ENCODE results near the gene RNU1-4. TPM values are rescaled to one million over a fixed set of nuclear protein-coding genes. Genes with fewer than 3 reads are reported as not detected.
"Not testable (repeated sequence)": the region's sequence is repeated elsewhere in the genome, so short reads cannot be mapped to it uniquely, and the experiment has no call there.

The RNU1-4 gene
- total RNA-seq, 1 donor from 2014 or later: 1,356 TPM

DNA sequence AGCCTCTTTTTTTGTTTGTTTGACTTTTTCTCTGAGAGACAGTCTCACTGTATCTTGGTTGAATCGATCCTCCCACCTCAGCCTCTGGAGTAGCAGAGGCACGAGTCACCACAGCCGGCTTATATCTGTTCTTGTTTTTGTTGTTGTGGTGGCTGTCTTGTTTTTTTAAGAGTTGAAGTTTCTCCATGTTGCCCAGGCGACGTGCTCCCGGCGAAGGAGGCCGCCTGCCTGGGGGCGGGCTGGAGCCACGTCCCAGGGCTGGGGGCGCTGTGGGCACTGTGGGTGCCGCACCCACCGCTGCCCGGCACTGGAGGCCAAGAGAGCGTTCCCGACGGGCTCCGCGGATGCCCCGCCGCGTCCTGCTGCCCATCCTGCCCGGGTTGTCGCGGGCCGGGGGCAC, 8.4 kb downstream of the RNU1-4 start:
- H3K79me2 ChIP-seq (ENCODE audit: insufficient read depth, low read length); H3K4me3 ChIP-seq (ENCODE audit: insufficient read depth, low read depth, low read length); H3K27me3 ChIP-seq (ENCODE audit: insufficient read depth, low read length); H3K36me3 Mint-ChIP-seq (ENCODE audit: low read depth, unreplicated experiment); H3K9me3 Mint-ChIP-seq (ENCODE audit: unreplicated experiment); H3K4me2 ChIP-seq (ENCODE audit: low read length); H3K4me3 Mint-ChIP-seq (ENCODE audit: unreplicated experiment); H3K36me3 ChIP-seq (ENCODE audit: insufficient read depth, low read length); DNase-seq (ENCODE audit: low read depth); H3K9ac ChIP-seq (ENCODE audit: low read length); H2AFZ ChIP-seq (ENCODE audit: low read depth, low read length); FAIRE-seq; H3K4me1 Mint-ChIP-seq (ENCODE audit: low read depth, unreplicated experiment); H3K27ac ChIP-seq (ENCODE audit: low read depth, low read length); H3K27me3 Mint-ChIP-seq (ENCODE audit: low read depth, unreplicated experiment); H3K27ac Mint-ChIP-seq (ENCODE audit: unreplicated experiment); H3K4me1 ChIP-seq (ENCODE audit: insufficient read depth, low read length); H3K9me3 ChIP-seq (ENCODE audit: insufficient read depth, low read depth, low read length); H4K20me1 ChIP-seq (ENCODE audit: insufficient read depth, low read length): not testable (repeated sequence)

DNA sequence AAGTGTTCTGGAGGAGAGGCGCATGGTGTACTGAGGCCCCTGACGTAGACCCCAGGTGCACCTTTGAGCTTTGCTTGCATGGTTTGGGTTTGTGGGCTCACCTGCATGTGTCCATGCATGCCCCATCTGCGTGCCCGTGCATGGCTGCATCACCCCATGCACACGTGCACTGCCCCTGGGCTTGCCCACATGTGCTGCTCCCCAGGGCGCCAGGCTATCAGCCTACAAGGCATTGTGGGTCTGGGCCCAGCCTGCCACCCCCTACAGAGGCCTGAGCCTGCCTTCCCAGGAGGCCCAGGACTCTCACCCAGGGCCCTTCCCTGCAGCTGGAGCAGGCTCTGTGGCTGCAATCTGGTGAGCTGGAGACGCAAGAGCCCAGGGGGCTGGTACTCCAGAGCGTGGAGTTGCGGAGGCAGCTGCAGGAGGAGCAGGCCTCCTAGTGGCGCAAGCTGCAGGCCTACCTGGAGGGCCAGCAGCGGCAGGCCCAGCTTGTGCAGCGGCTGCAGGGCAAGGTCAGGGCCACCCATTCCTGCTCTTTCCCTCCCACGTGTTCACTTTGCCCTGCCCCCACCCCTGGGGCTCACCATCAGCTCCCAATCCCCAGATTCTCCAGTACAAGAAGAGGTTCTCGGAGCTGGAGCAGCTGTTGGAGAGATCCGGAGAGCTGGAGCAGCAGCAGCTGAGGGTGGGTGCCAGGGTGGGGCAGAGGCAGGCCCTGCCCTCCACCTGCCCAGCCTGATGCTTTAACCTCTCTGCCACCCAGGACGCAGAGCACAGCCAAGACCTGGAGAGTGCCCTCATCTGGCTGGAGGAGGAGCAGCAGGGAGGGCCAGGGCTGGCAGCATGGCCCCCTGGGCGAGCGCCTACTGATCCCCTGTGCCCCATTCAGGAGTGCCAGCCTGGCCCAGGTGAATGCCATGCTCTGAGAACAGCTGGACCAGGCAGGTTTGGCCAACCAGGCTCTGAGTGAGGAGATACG, 9.9 kb downstream of the RNU1-4 start:
- not testable (repeated sequence) for H3K9me3 Mint-ChIP-seq (ENCODE audit: unreplicated experiment); H3K4me1 Mint-ChIP-seq (ENCODE audit: low read depth, unreplicated experiment); H3K4me1 ChIP-seq (ENCODE audit: insufficient read depth, low read length); H3K4me3 Mint-ChIP-seq (ENCODE audit: unreplicated experiment); H3K36me3 Mint-ChIP-seq (ENCODE audit: low read depth, unreplicated experiment); H3K27ac Mint-ChIP-seq (ENCODE audit: unreplicated experiment); FAIRE-seq; H3K4me3 ChIP-seq (ENCODE audit: insufficient read depth, low read depth, low read length); H2AFZ ChIP-seq (ENCODE audit: low read depth, low read length); H3K27me3 Mint-ChIP-seq (ENCODE audit: low read depth, unreplicated experiment); H3K9ac ChIP-seq (ENCODE audit: low read length); H3K36me3 ChIP-seq (ENCODE audit: insufficient read depth, low read length); H3K27ac ChIP-seq (ENCODE audit: low read depth, low read length); DNase-seq (ENCODE audit: low read depth); H3K9me3 ChIP-seq (ENCODE audit: insufficient read depth, low read depth, low read length); H3K4me2 ChIP-seq (ENCODE audit: low read length); H3K27me3 ChIP-seq (ENCODE audit: insufficient read depth, low read length); H3K79me2 ChIP-seq (ENCODE audit: insufficient read depth, low read length); H4K20me1 ChIP-seq (ENCODE audit: insufficient read depth, low read length)

DNA sequence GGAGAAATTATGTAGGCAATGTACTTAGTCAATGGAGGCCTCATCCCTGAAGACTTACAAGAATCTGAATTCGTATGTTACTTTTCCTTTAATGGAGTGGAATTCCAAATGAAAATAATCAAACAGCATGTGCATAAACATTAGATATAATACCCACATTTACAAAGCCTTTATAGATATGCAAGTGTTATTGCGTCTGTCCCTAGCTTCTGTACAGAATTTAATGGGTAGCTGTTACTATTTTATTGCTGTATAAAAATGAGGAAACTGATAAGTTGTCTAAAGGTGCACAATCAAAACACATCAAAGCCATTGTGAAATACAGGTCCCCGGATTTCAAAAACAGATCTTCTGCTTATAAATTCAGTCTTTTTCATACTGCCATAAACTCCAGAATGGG, 12.5 kb downstream of the RNU1-4 start:
- H3K79me2 ChIP-seq (ENCODE audit: insufficient read depth, low read length); H3K4me1 Mint-ChIP-seq (ENCODE audit: low read depth, unreplicated experiment); H3K4me1 ChIP-seq (ENCODE audit: insufficient read depth, low read length); H3K27ac Mint-ChIP-seq (ENCODE audit: unreplicated experiment); H3K27me3 Mint-ChIP-seq (ENCODE audit: low read depth, unreplicated experiment); DNase-seq (ENCODE audit: low read depth); H3K36me3 Mint-ChIP-seq (ENCODE audit: low read depth, unreplicated experiment); H3K9me3 Mint-ChIP-seq (ENCODE audit: unreplicated experiment); H3K4me3 Mint-ChIP-seq (ENCODE audit: unreplicated experiment); H3K4me2 ChIP-seq (ENCODE audit: low read length); H3K9ac ChIP-seq (ENCODE audit: low read length); H3K36me3 ChIP-seq (ENCODE audit: insufficient read depth, low read length); H4K20me1 ChIP-seq (ENCODE audit: insufficient read depth, low read length); H3K27me3 ChIP-seq (ENCODE audit: insufficient read depth, low read length); FAIRE-seq; H3K4me3 ChIP-seq (ENCODE audit: insufficient read depth, low read depth, low read length); H3K9me3 ChIP-seq (ENCODE audit: insufficient read depth, low read depth, low read length); H2AFZ ChIP-seq (ENCODE audit: low read depth, low read length); H3K27ac ChIP-seq (ENCODE audit: low read depth, low read length): not testable (repeated sequence)

DNA sequence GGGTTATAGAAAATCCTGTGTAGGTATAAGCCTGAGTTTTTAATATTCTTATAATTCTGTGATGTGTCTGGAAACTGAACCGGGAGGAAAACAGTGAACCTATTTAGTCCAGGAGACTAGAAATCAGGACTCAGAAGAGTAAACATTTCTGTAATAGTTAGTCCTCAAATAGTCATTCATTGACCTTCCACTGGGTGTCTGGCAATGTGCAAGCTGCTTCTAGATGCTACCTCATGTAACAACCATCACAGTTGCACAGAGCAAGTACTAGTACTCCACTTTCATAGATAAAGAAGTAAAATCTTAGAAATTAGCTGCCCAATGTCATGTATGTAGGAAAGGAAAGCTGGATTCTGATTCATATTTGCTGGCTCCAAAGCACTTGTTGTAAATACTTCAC, 15.1 kb downstream of the RNU1-4 start:
- H3K36me3 ChIP-seq (ENCODE audit: insufficient read depth, low read length); H3K79me2 ChIP-seq (ENCODE audit: insufficient read depth, low read length); H3K27ac ChIP-seq (ENCODE audit: low read depth, low read length); H3K27me3 Mint-ChIP-seq (ENCODE audit: low read depth, unreplicated experiment); H3K27ac Mint-ChIP-seq (ENCODE audit: unreplicated experiment); DNase-seq (ENCODE audit: low read depth); H3K4me2 ChIP-seq (ENCODE audit: low read length); H3K4me1 Mint-ChIP-seq (ENCODE audit: low read depth, unreplicated experiment); H3K36me3 Mint-ChIP-seq (ENCODE audit: low read depth, unreplicated experiment); H3K4me1 ChIP-seq (ENCODE audit: insufficient read depth, low read length); H3K4me3 Mint-ChIP-seq (ENCODE audit: unreplicated experiment); H3K27me3 ChIP-seq (ENCODE audit: insufficient read depth, low read length); H4K20me1 ChIP-seq (ENCODE audit: insufficient read depth, low read length); H3K9me3 ChIP-seq (ENCODE audit: insufficient read depth, low read depth, low read length); H3K4me3 ChIP-seq (ENCODE audit: insufficient read depth, low read depth, low read length); H3K9ac ChIP-seq (ENCODE audit: low read length); FAIRE-seq; H3K9me3 Mint-ChIP-seq (ENCODE audit: unreplicated experiment); H2AFZ ChIP-seq (ENCODE audit: low read depth, low read length): not testable (repeated sequence)

DNA sequence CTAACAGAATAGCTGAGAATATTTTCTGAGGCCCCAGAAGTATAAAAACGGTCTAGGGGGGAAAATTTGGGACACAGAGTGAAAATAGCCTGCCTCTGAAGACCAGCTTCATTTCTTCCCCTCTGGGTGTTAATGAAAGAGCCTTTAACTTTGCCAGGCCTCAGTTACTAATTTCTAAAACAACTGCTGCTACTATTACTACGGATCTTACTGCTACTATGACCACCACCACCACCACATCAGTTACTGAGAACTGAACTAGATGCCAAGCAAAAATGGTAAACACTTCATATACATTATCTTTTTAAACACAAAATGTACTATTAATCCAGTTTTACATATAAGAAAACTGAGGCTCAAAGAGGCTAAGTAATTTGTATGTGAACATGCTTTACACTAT, 15.6 kb downstream of the RNU1-4 start:
- not testable (repeated sequence) for H3K79me2 ChIP-seq (ENCODE audit: insufficient read depth, low read length); H3K36me3 Mint-ChIP-seq (ENCODE audit: low read depth, unreplicated experiment)

DNA sequence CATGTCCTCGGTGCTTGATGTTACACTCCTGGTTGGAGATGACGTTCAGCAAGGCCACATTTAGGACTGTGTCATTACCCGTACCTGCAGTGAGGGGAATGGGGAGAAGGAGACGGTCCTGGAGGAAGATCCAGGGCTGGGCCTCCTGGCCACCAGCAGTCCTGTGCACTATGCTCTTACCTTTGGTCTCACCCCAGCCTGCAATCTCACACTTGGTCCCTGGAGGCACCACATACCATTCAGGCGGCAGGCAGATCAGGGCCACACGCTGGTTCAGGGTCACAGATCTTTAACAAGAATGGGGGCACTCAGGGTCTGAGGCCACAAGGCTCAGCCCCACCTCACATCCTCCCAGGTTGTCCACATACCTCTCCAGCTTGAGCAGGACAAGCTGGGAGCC, 17.3 kb downstream of the RNU1-4 start:
- not testable (repeated sequence) for H3K79me2 ChIP-seq (ENCODE audit: insufficient read depth, low read length); H3K36me3 Mint-ChIP-seq (ENCODE audit: low read depth, unreplicated experiment); H3K27me3 Mint-ChIP-seq (ENCODE audit: low read depth, unreplicated experiment); H3K4me2 ChIP-seq (ENCODE audit: low read length); H4K20me1 ChIP-seq (ENCODE audit: insufficient read depth, low read length); H3K4me3 Mint-ChIP-seq (ENCODE audit: unreplicated experiment); H2AFZ ChIP-seq (ENCODE audit: low read depth, low read length); H3K4me1 Mint-ChIP-seq (ENCODE audit: low read depth, unreplicated experiment); H3K36me3 ChIP-seq (ENCODE audit: insufficient read depth, low read length); DNase-seq (ENCODE audit: low read depth); FAIRE-seq; H3K27ac Mint-ChIP-seq (ENCODE audit: unreplicated experiment); H3K9me3 Mint-ChIP-seq (ENCODE audit: unreplicated experiment); H3K4me1 ChIP-seq (ENCODE audit: insufficient read depth, low read length); H3K9ac ChIP-seq (ENCODE audit: low read length); H3K27me3 ChIP-seq (ENCODE audit: insufficient read depth, low read length); H3K9me3 ChIP-seq (ENCODE audit: insufficient read depth, low read depth, low read length); H3K27ac ChIP-seq (ENCODE audit: low read depth, low read length); H3K4me3 ChIP-seq (ENCODE audit: insufficient read depth, low read depth, low read length)

More for the DNA sequence above, 15.6 kb downstream of the RNU1-4 start:
- H4K20me1 ChIP-seq (ENCODE audit: insufficient read depth, low read length); H3K36me3 ChIP-seq (ENCODE audit: insufficient read depth, low read length); H3K4me3 ChIP-seq (ENCODE audit: insufficient read depth, low read depth, low read length); H3K27me3 ChIP-seq (ENCODE audit: insufficient read depth, low read length); H3K9me3 ChIP-seq (ENCODE audit: insufficient read depth, low read depth, low read length); H3K27me3 Mint-ChIP-seq (ENCODE audit: low read depth, unreplicated experiment); H3K27ac ChIP-seq (ENCODE audit: low read depth, low read length); H3K4me3 Mint-ChIP-seq (ENCODE audit: unreplicated experiment); FAIRE-seq; H3K9me3 Mint-ChIP-seq (ENCODE audit: unreplicated experiment); H3K4me2 ChIP-seq (ENCODE audit: low read length); H3K9ac ChIP-seq (ENCODE audit: low read length); H2AFZ ChIP-seq (ENCODE audit: low read depth, low read length); H3K4me1 Mint-ChIP-seq (ENCODE audit: low read depth, unreplicated experiment); H3K27ac Mint-ChIP-seq (ENCODE audit: unreplicated experiment); H3K4me1 ChIP-seq (ENCODE audit: insufficient read depth, low read length); DNase-seq (ENCODE audit: low read depth): not testable (repeated sequence)

Data from astrocyte (in vitro differentiated cells and primary cell).